GM21619 (cell line): ENCODE results near the gene RECQL5.

ENCODE experiments used
- ATAC-seq: cut with Tn5 transposase; IDR thresholded peaks from one replicate; pipeline ENCODE4 v1.9.1; 2021; ENCODE audit not compliant: unreplicated experiment

Gene RECQL5

DNA sequence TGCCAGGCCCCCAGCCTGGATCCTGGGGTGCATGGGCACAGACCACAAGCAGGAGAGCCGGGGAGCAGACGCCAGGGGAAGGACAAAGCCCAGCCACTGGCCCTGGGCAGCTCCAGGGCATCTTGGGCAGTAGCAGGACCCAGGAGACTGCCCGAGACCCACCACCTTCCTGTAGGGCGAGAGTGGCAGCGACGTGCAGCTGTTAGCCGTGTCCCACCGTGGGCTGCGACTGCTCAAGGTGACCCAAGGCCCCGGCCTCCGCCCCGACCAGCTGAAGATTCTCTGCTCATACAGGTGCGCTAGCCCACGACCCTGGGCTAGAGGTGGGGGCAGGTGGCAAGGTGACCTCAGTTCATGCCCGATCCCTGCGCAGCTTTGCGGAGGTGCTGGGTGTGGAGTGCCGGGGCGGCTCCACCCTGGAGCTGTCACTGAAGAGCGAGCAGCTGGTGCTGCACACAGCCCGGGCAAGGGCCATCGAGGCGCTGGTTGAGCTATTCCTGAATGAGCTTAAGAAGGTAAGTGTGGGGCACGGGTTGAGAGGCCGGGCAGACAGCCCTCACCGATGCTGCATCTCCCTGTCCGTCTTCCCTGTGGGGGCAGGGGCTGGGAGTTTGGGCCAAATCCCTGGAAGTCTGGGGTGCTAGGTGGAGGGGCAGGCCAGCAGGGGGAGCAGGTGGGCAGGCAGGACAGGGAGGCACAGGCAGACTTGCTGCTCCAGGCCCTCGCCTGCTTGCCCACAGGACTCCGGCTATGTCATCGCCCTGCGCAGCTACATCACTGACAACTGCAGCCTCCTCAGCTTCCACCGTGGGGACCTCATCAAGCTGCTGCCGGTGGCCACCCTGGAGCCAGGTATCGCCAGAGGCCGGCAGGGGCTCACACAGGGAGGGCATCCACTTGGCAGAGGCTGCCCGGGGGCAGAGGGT lies 47.2 kb downstream of the RECQL5 start:
- ATAC-seq: no peak

- no peak for ATAC-seq
Measured at GRCh38 chr17:75617675-75618074, 49.3 kb downstream of the RECQL5 start.

- ATAC-seq: no peak
Measured at GRCh38 chr17:75617218-75617617, 49.7 kb downstream of the RECQL5 start.

- ATAC-seq: no peak
Measured at GRCh38 chr17:75616521-75617122, 50.3 kb downstream of the RECQL5 start.

- ATAC-seq: no peak
Measured at GRCh38 chr17:75615301-75615700, 51.7 kb downstream of the RECQL5 start.

DNA sequence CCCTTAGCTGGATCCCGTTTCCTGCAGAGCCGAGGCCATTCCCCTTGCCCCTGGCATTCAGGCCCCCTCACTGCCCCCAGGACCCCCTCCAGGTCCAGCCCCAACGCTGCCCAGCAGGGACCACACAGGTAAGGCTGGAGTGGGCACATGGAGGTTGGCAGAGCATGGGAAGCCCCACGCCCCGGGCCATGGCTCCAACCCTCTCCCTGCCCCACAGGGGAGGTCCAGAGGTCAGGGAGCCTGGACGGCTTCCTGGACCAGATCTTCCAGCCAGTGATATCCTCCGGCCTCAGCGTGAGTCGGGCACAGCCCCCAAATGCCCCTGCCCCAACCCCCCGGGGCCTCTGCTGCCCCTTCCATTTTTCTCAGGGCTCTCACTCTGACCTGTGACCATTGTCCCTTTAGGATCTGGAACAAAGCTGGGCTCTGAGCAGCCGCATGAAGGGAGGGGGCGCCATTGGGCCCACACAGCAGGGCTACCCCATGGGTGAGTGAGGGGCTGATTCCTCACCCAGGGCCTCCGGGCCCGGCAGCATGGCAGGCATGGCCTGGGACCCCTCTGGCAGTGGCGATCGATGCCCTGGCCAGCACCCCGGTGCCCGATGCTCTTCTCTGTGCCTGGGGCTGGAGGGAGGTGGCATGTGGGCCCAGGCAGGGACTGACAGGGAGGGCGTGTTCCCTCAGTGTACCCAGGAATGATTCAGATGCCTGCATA lies 52.2 kb downstream of the RECQL5 start:
- no peak for ATAC-seq

- ATAC-seq: no peak
Measured at GRCh38 chr17:75614006-75614405, 52.9 kb downstream of the RECQL5 start.

GRCh38 chr17:75612906-75613626 lies 53.9 kb downstream of the RECQL5 start:
- ATAC-seq: no peak

DNA sequence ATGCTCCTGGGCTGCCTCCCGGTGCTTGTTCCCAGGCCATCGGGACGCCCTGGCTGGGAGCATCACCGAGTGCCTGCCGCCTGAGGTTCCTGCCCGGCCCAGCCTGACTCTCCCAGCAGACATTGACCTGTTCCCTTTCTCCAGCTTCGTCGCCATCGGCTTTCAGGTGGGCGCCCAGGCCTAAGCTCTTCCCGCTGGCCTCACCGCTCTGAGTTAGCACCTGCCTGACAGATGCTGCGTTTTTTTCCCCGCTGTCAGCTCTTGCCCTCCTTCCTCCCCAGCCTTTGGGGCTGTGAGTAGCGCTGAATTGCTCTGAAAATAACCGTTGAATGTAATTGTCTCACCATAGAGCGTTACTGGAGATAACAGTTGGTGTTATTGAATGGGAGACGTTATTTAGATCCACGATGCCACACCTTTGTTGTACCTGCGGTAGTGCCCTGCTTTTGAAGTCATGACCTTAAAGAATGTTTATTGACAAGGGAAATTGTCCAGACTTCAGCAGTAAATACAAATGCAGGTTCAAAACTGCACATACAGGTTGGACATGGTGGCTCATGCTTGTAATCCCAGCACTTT lies 55.0 kb downstream of the RECQL5 start:
- no peak for ATAC-seq

GRCh38 chr17:75610103-75610984 lies 56.6 kb downstream of the RECQL5 start:
- no peak for ATAC-seq

GRCh38 chr17:75607086-75607485 lies 59.9 kb downstream of the RECQL5 start:
- ATAC-seq: no peak

DNA sequence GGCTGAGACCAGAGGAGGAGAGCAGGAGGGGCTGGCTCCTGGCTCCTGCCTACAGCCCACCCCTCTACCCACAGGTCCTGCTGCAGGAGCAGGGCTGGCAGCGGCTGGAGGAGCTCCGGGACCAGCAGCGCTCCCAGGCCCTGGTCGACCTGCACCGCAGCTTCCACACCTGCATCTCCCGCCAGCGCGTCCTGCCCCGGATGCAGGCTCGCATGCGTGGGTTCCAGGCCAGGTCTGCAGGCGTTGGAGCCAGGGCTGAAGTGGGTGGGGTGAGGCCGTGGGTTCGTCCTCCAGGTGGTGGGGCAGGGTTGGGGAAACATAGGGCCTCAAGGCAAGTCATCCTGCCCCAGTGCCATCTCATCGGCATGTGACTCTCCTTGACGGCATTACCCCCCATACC lies 61.2 kb downstream of the RECQL5 start:
- ATAC-seq: no peak

GRCh38 chr17:75604034-75604695 lies 62.8 kb downstream of the RECQL5 start:
- no peak for ATAC-seq

GRCh38 chr17:75603123-75603522 lies 63.8 kb downstream of the RECQL5 start:
- no peak for ATAC-seq

DNA sequence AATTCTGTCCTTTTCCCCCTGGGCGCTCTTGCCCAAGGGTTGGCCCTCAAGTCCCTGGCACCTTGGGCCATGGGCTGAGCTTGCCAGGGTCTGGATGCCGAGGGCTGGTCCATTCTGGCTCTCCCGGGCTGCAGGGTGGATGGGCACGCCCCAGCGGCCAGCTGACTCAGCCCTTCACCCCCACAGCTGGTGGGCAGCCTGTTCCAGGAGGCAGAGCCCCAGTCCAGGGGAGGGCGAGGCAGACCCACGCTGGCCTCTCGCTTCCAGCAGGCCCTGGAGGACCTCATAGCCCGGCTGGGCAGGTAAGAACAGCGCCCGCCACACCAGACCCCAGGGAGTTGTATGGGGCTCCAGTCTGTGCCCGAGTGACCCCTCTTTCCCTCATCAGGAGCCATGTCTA lies 64.3 kb downstream of the RECQL5 start:
- no peak for ATAC-seq

- no peak for ATAC-seq
Measured at GRCh38 chr17:75601057-75601987, 65.6 kb downstream of the RECQL5 start.

DNA sequence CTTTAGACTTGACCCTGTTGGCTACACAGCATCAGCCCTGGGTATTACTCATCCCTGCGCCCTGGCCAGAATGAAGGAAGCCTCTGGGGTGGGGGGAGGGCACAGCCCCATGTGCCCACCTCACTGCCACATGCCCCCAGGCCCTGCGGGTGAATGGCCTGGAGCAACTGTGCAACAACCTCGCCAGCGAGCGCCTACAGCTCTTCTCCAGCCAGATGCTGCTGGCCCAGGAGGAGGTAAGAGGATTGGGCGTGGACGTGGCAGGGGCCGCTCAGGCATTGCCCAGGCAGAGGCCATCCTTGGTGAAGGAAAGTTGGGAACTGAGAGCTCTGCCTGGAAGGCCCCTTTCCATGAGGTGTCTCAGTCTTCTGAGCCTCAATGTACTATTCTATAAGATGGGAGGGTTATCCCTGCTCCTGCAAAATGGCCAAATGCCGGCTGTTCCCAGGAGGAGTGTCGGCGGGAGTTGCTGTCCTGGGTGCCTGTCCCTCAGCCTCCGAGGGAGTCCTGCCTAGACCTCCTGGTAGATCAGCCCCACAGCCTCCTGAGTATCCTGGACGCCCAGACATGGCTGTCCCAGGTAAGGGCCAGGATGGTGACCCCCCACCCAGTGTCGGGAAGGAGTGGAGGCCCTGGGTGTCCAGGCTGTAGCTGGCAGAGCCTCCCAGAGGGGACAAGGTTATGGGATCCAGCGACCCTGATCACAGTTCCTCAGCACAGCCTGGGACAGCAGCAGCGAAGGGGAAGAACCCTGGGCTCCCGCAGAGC lies 70.5 kb downstream of the RECQL5 start:
- ATAC-seq: no peak
